GM20000 (cell line): ENCODE results near the gene DNAH3.
"Not testable (repeated sequence)": the region's sequence is repeated elsewhere in the genome, so short reads cannot be mapped to it uniquely, and the experiment has no call there.

ENCODE experiments used
- DNase-seq: peaks from one replicate; pipeline ENCODE4 v3.0.0; 2012; ENCODE audit warnings: low spot score
- CTCF ChIP-seq: IDR thresholded peaks from 2 replicates; pipeline ENCODE4 v1.5.1; 2012; ENCODE audit warnings: mild to moderate bottlenecking, control low read depth; ENCODE audit errors: extremely low read depth, missing control alignments

Gene DNAH3

GRCh38 chr16:20956319-20956718, 194.3 kb downstream of the DNAH3 start:
- no peak for DNase-seq
- TF ChIP-seq CTCF: no peak

GRCh38 chr16:20954574-20954973, 196.1 kb downstream of the DNAH3 start:
- no peak for DNase-seq
- TF ChIP-seq CTCF: no peak

GRCh38 chr16:20952139-20952920, 198.3 kb downstream of the DNAH3 start:
- TF ChIP-seq CTCF: no peak
- DNase-seq: no peak

GRCh38 chr16:20950294-20950693, 200.4 kb downstream of the DNAH3 start:
- TF ChIP-seq CTCF: no peak
- no peak for DNase-seq

GRCh38 chr16:20949660-20950059, 201.0 kb downstream of the DNAH3 start:
- no peak for TF ChIP-seq CTCF
- no peak for DNase-seq

- TF ChIP-seq CTCF: no peak
- DNase-seq: no peak
Observed at GRCh38 chr16:20948444-20948843, 202.2 kb downstream of the DNAH3 start.

GRCh38 chr16:20946015-20946629, 204.5 kb downstream of the DNAH3 start:
- DNase-seq: no peak
- TF ChIP-seq CTCF: no peak

GRCh38 chr16:20945575-20945875, 205.1 kb downstream of the DNAH3 start:
- not testable (repeated sequence) for DNase-seq
